Psoas muscle (tissue), 8 donors: Measurements from ENCODE around the gene FYN. TPM values are rescaled to one million over a fixed set of nuclear protein-coding genes. Genes with fewer than 3 reads are reported as not detected.

ENCODE experiments used
- ATAC-seq, 4 donors: fragments of 200-7000 bp; cut with Tn5 transposase; one replicate each; pipeline ENCODE4 v1.9.1; 2020; ENCODE audit warnings: moderate library complexity in 3 of 4, mild to moderate bottlenecking in 2 of 4
- DNase-seq, 2 donors: peaks; one replicate each; pipeline ENCODE4 v3.0.0-alpha.2; 2020
- H3K27ac ChIP-seq: fragments of 200-600 bp; one replicate; pipeline ENCODE4 v1.8.0; 2022
- H3K27me3 ChIP-seq, 3 donors: fragments of 200-600 bp in 1 of 3; one replicate each; pipeline versions ENCODE4 v1.6.1 to v1.8.0; 2013 to 2022; ENCODE audit warnings: low read length in 2 of 3, mild to moderate bottlenecking in 2 of 3, moderate library complexity in 1 of 3; ENCODE audit not compliant: insufficient read depth in 3 of 3
- H3K36me3 ChIP-seq, 2 donors: fragments of 200-600 bp in 1 of 2; one replicate each; pipeline versions ENCODE4 v1.6.1 to v1.8.0; 2013 to 2022; ENCODE audit warnings: low read depth in 1 of 2, mild to moderate bottlenecking in 1 of 2, moderate library complexity in 1 of 2; ENCODE audit not compliant: insufficient read depth in 1 of 2
- H3K4me1 ChIP-seq: fragments of 200-600 bp; one replicate; pipeline ENCODE4 v1.8.0; 2022
- H3K4me3 ChIP-seq: fragments of 200-600 bp; one replicate; pipeline ENCODE4 v1.8.0; 2022; ENCODE audit warnings: mild to moderate bottlenecking
- H3K9me3 ChIP-seq: fragments of 200-600 bp; one replicate; pipeline ENCODE4 v1.8.0; 2022
- CTCF ChIP-seq: fragments of 200-600 bp; IDR thresholded peaks from one replicate; pipeline ENCODE4 v1.8.0; 2022; ENCODE audit warnings: antibody characterized with exemption
- WGBS, 3 donors: extraction: QIAGEN DNeasy Blood & Tissue Kit; methylation state at CpG; one replicate each; pipeline versions ENCODE4 v1.1.6 to v1.1.7; 2013; 5-methylcytosine and 5-hydroxymethylcytosine counted together
- intact Hi-C, 2 donors: fragments of 100-400 bp; cut with DNase I; formaldehyde crosslinking; loops; one replicate each; pipeline versions ENCODE4 v1.11.0 to v1.14.2; 2022
- polyA plus RNA-seq, 3 donors: library from polyadenylated mRNA; stranded (reverse); fragments of 200-250 nt; gene quantifications; one replicate each; pipeline ENCODE4 v1.2.3, GENCODE V29; 2013
- total RNA-seq, 4 donors: library from RNA; stranded (reverse); fragmentation: NEBNext Ultra II Directional in 2 of 4; extraction: Animal tissue kit (Norgen Biotek cat#: 25700) in 2 of 4; gene quantifications; one replicate each; pipeline versions ENCODE4 v1.2.1 to v1.2.4, GENCODE V29; 2021 to 2023
- donor health status: healthy with polysubstance abuse.
- donor health status: DM: no; HTN: no; CAD: no; lungs with moderate emphysema.
- donor health status: Bipolar disorder and iron deficiency.
- donor health status: healthy.
- donor health status: DM: yes; HTN: yes; CAD: no.
- donor health status: DM: no; HTN: no; CAD: no.
- donor health status: DM: no; HTN: no; CAD: no.
- donor health status: DM: yes; HTN: yes; CAD: no.

FYN gene
- total and polyA plus RNA-seq, 7 donors: 7.1 to 27.8 (median 12.3) TPM

GRCh38 chr6:111727802-111728201, 145.4 kb downstream of the FYN start:
- no peak for DNase-seq
- H3K9me3 ChIP-seq: no peaks in the 10 kb centered on the region
- intact Hi-C loops: loop anchor here in 1 of 2 donors (10.0 kb wide), 1 partner anchor 117 kb away; no protein-coding TSS in a partner anchor
- 43 to 59% (median 46%) methylated on average over 3 of the region's 3 CpGs for WGBS, 3 donors
- no peak for ATAC-seq
- TF ChIP-seq CTCF: no peak
- H3K4me1 ChIP-seq: no peaks in the 10 kb centered on the region
- H3K27me3 ChIP-seq: no peaks in the 10 kb centered on the region
- H3K36me3 ChIP-seq: no peaks in the 10 kb centered on the region
- no peak overlapping the region for H3K4me3 ChIP-seq
- no peak overlapping the region for H3K27ac ChIP-seq

- Histone ChIP-seq H3K4me3 (no peak overlapping the region), H3K27me3 (no peaks in the 10 kb centered on the region), H3K4me1 (no peaks in the 10 kb centered on the region), H3K27ac (no peak overlapping the region), H3K36me3 (no peaks in the 10 kb centered on the region), H3K9me3 (no peaks in the 10 kb centered on the region)
- TF ChIP-seq CTCF: no peak
- no peak for DNase-seq
- 68 to 85% (median 78%) methylated on average over 5 of the region's 5 CpGs for WGBS, 3 donors
- no peak for ATAC-seq
- intact Hi-C loops: loop anchor here in 1 of 2 donors (10.0 kb wide), 1 partner anchor 118 kb away; no protein-coding TSS in a partner anchor
Observed at GRCh38 chr6:111727041-111727440, 146.2 kb downstream of the FYN start.

GRCh38 chr6:111725446-111726112, 147.7 kb downstream of the FYN start:
- ATAC-seq (peak; percentile 23 to 44 (median 28)), DNase-seq (peak in 1 of 2 donors; percentile 33)
- H3K4me3 ChIP-seq: no peak overlapping the region
- H3K27ac ChIP-seq: no peak overlapping the region
- H3K36me3 ChIP-seq: no peaks in the 10 kb centered on the region
- no peaks in the 10 kb centered on the region for H3K4me1 ChIP-seq
- no peak for TF ChIP-seq CTCF
- WGBS, 3 donors: 35 to 55% (median 35%) methylated on average over 7 of the region's 7 CpGs
- H3K27me3 ChIP-seq: no peaks in the 10 kb centered on the region
- intact Hi-C loops: loop anchor here in 1 of 2 donors (10.0 kb wide), 1 partner anchor 119 kb away; no protein-coding TSS in a partner anchor
- H3K9me3 ChIP-seq: no peaks in the 10 kb centered on the region

GRCh38 chr6:111724505-111724904, 148.7 kb downstream of the FYN start:
- DNase-seq (no peak), ATAC-seq (no peak)
- H3K27me3 ChIP-seq: no peaks in the 10 kb centered on the region
- H3K4me3 ChIP-seq: no peak overlapping the region
- no peak for TF ChIP-seq CTCF
- no peaks in the 10 kb centered on the region for H3K36me3 ChIP-seq
- H3K27ac ChIP-seq: no peak overlapping the region
- H3K4me1 ChIP-seq: no peaks in the 10 kb centered on the region
- WGBS, 3 donors: 61 to 72% (median 69%) methylated on average over 3 of the region's 3 CpGs
- intact Hi-C loops: loop anchor here in 1 of 2 donors (5.0 to 10.0 kb wide), 2 partner anchors 120 to 143 kb away; no protein-coding TSS in a partner anchor
- H3K9me3 ChIP-seq: no peaks in the 10 kb centered on the region
